ENCODE results near the gene KLRF1. TPM values are rescaled to one million over a fixed set of nuclear protein-coding genes. Genes with fewer than 3 reads are reported as not detected.

The KLRF1 gene
- total RNA-seq, 1 experiment from 2014 or later = not detected

DNA sequence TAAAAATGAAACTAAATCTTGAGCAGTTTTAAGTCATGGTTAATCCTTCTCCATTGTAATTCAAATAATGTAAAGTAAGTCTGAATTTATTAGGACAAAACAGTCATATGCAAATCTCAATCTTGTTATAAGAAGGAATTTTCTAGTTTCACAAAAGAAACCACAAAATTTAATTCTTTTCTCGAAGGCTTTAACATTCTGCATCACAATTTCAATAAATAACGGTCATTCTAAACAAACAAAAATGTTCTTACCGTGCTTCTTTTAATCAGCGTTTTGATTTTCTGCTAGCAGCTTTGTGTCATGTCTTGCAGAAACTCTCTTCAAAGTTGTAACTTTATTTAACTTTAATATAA is 41.6 kb downstream of the KLRF1 start:
- H2AK5ac ChIP-seq (ENCODE audit: insufficient read length, low read length) = no peak overlapping the region
- no peak overlapping the region for H3K14ac ChIP-seq (ENCODE audit: insufficient read depth, low read length)
- H2BK120ac ChIP-seq (ENCODE audit: low read depth, low read length, poor library complexity, severe bottlenecking) = no peak overlapping the region
- peaks cover 2% of the 10 kb centered on the region for H4K20me1 ChIP-seq (ENCODE audit: control insufficient read depth, insufficient read depth, insufficient read length)
- no peaks in the 10 kb centered on the region for H3K36me3 Mint-ChIP-seq (ENCODE audit: insufficient read depth in 1 of 3, low read depth in 3 of 3)
- H4K91ac ChIP-seq (ENCODE audit: insufficient read length, low read depth, low read length) = no peak overlapping the region
- DNase-seq = no peak
- no peaks in the 10 kb centered on the region for H3K27me3 ChIP-seq (ENCODE audit: insufficient read depth, low read length)
- no peak overlapping the region for H2BK20ac ChIP-seq (ENCODE audit: low read depth, low read length, poor library complexity, severe bottlenecking)
- no peak overlapping the region for H3K4me2 ChIP-seq (ENCODE audit: insufficient read depth, insufficient read length, low read length)
- no peaks in the 10 kb centered on the region for H3K79me1 ChIP-seq (ENCODE audit: insufficient read depth, low read depth, low read length, poor library complexity, severe bottlenecking)
- H3K27ac ChIP-seq (ENCODE audit: insufficient read length, low read depth, low read length) = no peak overlapping the region
- H3K79me2 ChIP-seq (ENCODE audit: insufficient read depth, low read length) = no peaks in the 10 kb centered on the region
- peaks cover 24 to 27% of the 10 kb centered on the region in 2 experiments for H3K4me1 Mint-ChIP-seq
- no peak overlapping the region for H3T11ph ChIP-seq (ENCODE audit: low read length)
- H2BK5ac ChIP-seq (ENCODE audit: insufficient read length, low read length) = no peak overlapping the region
- no peaks in the 10 kb centered on the region for H3K9me3 Mint-ChIP-seq
- H3K27me3 Mint-ChIP-seq (ENCODE audit: low read depth) = no peaks in the 10 kb centered on the region
- H3K56ac ChIP-seq (ENCODE audit: insufficient read length, low read depth, low read length) = no peak overlapping the region
- H3K9ac ChIP-seq (ENCODE audit: extremely low read depth, insufficient read length, low read length) = no peak overlapping the region
- no CpG with 5 or more reads among the region's 4 CpGs for WGBS (ENCODE audit: extremely low coverage, insufficient read length, low lambda C conversion rate)
- H2BK12ac ChIP-seq (ENCODE audit: insufficient read length, low read depth, low read length) = no peak overlapping the region
- no peak overlapping the region for H3K23ac ChIP-seq (ENCODE audit: insufficient read length, low read depth, low read length)
- TF ChIP-seq, protein P1, sequence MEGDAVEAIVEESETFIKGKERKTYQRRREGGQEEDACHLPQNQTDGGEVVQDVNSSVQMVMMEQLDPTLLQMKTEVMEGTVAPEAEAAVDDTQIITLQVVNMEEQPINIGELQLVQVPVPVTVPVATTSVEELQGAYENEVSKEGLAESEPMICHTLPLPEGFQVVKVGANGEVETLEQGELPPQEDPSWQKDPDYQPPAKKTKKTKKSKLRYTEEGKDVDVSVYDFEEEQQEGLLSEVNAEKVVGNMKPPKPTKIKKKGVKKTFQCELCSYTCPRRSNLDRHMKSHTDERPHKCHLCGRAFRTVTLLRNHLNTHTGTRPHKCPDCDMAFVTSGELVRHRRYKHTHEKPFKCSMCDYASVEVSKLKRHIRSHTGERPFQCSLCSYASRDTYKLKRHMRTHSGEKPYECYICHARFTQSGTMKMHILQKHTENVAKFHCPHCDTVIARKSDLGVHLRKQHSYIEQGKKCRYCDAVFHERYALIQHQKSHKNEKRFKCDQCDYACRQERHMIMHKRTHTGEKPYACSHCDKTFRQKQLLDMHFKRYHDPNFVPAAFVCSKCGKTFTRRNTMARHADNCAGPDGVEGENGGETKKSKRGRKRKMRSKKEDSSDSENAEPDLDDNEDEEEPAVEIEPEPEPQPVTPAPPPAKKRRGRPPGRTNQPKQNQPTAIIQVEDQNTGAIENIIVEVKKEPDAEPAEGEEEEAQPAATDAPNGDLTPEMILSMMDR (conservative IDR thresholded peaks at IDR 0.05) = no peak
- H2AFZ ChIP-seq (ENCODE audit: low read length) = no peak overlapping the region
- H3K23me2 ChIP-seq (ENCODE audit: insufficient read length, low read depth, low read length, poor library complexity, severe bottlenecking) = no peaks in the 10 kb centered on the region
- no peak overlapping the region for H4K5ac ChIP-seq (ENCODE audit: insufficient read length, low read depth, low read length)
- no peak overlapping the region for H3K4ac ChIP-seq (ENCODE audit: low read depth, low read length)
- no peak overlapping the region for H3K4me3 Mint-ChIP-seq
- no peak overlapping the region for H3K18ac ChIP-seq (ENCODE audit: insufficient read length, low read depth, low read length)
- no peak overlapping the region for H3K27ac Mint-ChIP-seq
- H3K9me3 ChIP-seq (ENCODE audit: control insufficient read depth, low read depth, low read length) = no peaks in the 10 kb centered on the region
- H2BK15ac ChIP-seq (ENCODE audit: low read depth, low read length) = no peak overlapping the region
- no peak overlapping the region for H4K8ac ChIP-seq (replicated peaks; ENCODE audit: insufficient read length, low read depth, low read length)
- no peaks in the 10 kb centered on the region; the same call in 1 of the 2 replicates for H3K4me1 ChIP-seq (ENCODE audit: insufficient read depth, low read length)
